GM19438 (cell line): ENCODE data around the gene MBD3.
"Not testable (repeated sequence)": the region's sequence is repeated elsewhere in the genome, so short reads cannot be mapped to it uniquely, and the experiment has no call there.

Experiments
- ATAC-seq: cut with Tn5 transposase; IDR thresholded peaks from one replicate; pipeline ENCODE4 v1.9.1; 2021; ENCODE audit warnings: low read depth; ENCODE audit not compliant: unreplicated experiment

Gene MBD3, protein sequence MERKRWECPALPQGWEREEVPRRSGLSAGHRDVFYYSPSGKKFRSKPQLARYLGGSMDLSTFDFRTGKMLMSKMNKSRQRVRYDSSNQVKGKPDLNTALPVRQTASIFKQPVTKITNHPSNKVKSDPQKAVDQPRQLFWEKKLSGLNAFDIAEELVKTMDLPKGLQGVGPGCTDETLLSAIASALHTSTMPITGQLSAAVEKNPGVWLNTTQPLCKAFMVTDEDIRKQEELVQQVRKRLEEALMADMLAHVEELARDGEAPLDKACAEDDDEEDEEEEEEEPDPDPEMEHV

GRCh38 chr19:1592755-1593500 lies at the start of gene MBD3:
MBD3 (minus strand) TSS chr19:1592865; CDS start chr19:1592631, 234 bp downstream.
- peak; percentile 43 for ATAC-seq

GRCh38 chr19:1640893-1641448 lies 48.3 kb upstream of the MBD3 start:
- ATAC-seq, result not testable (repeated sequence)

GRCh38 chr19:1636325-1637236 lies 43.9 kb upstream of the MBD3 start:
- ATAC-seq, result no peak

DNA sequence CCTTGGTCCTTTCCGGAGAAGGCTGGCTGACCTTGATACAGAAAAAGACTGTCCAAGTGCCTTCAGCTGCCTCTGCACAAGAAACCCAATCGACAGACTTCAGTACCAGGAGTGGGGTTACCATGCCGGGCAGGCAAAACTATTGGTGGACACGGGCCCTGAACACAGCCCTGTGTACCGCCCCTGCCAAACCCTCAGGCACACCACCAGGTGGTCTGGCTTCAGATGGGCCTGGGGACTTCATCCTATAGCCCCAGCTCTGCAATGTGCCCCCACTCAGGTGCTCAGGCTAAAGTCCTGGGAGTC lies 42.2 kb upstream of the MBD3 start:
- no peak for ATAC-seq

- no peak for ATAC-seq
These were observed 41.7 kb upstream of the MBD3 start for GRCh38 chr19:1634242-1634937.

DNA sequence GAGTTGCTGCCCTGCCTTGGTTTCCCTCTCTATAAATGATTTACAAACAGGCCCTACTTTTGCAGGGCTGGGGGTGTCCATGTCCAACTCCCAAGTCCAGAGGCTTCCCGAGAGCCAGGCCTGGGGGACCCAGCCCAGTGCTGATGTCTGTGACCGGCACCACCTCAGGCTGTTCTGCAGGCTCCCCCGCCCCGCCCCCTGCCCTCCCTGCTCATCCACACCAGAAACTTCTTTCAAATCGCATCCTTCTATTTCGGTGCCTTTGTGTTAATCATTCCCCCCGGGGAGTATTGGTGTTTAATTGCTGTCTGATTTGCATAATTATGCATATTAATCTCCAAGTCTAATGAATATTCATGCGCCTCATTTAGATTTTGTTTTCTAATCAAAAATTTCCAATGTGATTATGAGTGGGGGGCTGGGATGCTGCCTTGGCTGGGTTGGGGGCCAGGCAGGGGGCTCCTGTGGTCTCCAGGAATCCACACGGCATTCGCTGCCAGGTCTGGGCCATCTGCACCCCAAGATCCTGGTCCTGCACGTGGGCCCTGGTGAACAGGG lies 40.7 kb upstream of the MBD3 start:
- no peak for ATAC-seq

DNA sequence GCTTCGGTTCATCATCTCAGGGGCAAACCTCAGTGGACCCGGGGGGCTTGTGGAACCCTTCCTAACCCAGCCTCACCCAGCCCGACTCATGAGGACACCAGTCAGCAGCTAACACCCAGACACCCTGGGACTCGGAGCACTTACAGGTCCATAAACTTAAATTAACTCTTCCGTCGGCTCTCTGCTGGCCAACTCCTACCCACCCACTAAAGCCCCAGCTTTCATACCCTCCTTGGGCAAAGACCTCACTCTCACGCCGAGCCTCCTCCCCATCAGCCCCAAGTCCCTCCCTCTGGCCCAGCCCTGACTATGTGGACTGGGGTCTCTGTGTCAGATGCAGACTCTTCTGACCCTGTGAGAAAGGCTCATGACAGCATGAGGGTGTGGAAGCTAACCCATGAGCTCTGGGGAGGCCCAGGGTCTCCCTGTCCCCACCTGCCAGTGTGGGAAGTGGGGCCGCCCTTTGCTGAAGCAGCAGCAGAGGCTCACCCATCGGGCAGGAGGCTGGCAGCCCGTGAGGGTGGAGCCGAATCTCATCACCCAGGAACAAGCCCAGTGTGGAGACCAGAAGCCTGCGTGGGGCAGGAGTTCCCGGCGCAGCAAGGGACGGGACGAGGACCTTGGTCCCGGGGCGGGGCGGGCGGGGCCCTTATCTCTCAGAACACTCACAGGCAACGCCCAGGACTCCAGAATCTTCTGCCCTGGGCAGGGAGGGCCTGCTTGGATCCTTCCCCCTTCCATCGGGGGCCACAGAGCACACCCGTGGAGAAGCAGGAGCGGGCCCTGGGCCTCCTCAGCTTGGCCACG lies 40.0 kb upstream of the MBD3 start:
- ATAC-seq, result no peak

- no peak for ATAC-seq
These were observed 39.0 kb upstream of the MBD3 start for GRCh38 chr19:1631557-1632100.

- ATAC-seq, result no peak
These were observed 38.1 kb upstream of the MBD3 start for GRCh38 chr19:1630811-1631210.

DNA sequence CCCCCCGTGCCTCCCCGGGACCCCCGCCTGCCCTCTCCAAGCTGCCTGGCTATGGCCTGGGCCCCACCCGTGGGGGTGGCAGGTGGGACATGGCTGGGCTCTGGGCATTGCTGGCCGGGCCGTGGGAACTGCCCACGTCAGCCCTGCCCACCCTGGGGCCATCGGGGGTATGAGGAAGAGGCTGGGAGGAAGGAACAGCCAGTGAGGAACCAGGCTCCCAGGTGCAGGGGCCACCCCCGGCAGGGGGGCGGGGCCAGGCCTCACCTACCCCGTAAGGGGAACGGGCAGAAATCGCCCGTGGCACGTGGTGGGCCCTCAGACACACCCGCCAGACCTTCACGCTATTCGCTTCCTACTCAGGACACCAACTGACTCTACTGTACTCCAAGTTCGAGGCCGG lies 37.3 kb upstream of the MBD3 start:
- ATAC-seq, result no peak

DNA sequence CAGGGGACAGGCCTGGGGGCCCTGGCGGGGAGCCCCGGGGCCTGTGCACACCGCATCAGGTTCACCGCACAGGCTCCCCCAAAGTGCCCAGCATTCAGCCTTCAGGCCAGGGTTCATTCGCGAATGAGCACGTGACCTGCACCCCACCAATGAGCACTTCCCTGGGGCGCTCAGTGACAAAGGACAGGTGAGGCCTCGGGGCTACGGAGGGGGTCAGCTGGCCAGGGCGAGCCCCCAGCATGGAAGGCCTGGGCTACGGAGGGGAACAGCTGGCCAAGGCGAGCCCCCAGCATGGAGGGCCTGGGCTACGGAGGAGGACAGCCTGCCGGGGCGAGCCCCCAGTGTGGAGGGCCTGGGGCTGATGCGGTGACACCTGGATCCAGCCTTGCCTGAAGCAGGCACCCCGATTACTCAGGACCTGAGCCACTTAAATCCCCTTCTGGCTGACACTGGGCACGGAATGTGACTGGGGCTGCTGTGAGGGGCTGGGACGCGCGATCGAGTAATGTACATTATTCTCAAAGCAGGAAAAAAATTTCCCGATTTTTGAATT lies 36.7 kb upstream of the MBD3 start:
- ATAC-seq, result no peak

DNA sequence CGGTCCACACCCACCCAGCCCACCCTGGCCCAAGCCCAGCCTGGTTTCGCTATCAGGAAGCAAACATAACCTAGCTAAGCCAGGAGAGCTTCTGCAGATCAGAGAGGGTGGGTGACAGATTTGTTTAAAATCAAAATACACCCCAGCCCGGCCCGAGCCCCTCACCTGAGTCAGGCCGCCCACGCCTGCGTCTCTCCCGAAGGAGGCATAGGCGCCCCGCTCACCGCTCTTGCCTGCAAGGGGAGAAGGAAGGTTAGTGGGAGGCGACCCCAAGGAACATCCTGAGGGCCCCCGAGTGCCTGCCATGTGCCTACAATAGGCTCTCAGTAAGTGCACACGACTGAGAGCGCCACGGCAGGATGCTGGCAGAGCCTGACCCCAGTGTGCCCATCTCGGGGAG lies 34.5 kb upstream of the MBD3 start:
- ATAC-seq, result no peak

- ATAC-seq, result no peak
These were observed 33.8 kb upstream of the MBD3 start for GRCh38 chr19:1626417-1627010.

DNA sequence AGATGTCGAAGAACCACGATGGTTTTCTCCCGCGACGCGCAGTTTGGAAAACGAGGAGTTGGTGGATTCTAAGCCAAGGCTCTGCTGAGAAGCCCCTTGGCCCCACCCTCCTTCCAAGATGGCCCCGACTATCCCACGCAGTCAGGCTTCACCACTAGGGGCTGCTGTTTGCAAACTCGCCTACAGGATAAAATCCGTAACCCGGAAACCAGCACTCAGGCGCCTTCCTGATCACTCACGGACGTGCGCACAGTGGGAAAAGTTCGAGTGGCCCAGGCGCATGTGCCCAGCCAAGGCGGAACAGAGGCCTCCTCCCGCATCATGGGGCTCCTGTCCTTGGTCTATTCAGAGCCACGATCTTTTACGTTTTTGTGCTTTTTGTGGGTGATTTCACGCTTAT lies 31.8 kb upstream of the MBD3 start:
- no peak for ATAC-seq

DNA sequence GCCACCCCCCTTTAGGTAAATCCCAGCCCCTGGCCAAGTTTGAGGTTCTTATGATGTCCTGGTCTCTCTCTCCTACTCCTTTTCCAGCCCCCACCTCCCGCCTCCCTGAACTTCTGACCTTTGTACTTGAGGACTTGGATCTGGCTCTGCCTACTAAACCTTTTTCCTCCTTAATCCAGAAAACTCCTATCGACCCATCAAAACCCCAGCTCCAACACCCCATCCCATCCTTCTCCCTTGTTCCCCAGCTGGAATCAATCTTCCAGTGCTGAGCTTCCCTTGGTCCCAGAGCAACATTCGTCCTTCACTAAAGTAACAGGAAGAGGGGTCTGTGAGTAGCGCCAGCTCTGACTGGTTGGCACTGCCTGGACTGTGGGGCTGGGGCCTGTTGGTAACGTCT lies 29.9 kb upstream of the MBD3 start:
- ATAC-seq, result no peak

DNA sequence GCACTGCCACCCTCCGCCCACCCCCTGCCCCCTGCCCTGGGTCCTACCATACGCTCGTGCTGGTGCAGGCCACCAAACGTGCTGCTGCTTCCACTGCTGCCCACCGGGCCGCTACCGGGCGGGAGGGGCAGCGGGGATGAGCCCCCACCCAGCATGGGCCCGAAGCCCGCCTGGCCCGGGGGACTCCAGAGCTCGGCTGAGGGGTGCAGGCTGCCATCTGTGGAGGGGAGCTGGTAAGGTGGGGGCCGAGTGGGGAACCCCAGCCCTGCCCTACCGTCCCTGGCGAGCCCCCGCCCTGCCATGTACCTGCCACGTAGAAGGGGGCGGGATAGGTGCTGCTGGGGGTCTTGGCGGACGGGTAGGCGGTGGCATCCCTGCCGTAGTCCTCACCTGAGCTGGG lies 29.3 kb upstream of the MBD3 start:
- no peak for ATAC-seq

DNA sequence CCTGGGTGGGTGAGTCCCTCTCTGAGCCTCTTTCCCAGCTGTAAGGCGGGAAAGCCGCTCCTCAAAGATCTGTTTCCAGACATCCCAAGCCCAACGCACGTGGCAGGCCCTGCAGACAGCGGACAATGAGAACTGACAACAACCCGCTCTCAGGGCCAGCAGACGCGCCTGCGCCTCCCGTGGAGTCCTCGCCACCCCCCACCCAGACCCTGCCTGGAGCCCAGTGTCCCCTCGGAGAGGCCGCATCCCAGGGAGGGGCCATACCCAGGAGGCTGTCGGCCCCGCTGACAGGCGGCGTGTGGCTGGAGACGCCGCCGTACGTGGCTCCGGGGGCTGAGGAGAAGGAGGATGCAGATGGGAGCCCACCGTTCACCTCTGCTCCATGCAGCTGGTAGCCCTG lies 28.9 kb upstream of the MBD3 start:
- ATAC-seq, result no peak

DNA sequence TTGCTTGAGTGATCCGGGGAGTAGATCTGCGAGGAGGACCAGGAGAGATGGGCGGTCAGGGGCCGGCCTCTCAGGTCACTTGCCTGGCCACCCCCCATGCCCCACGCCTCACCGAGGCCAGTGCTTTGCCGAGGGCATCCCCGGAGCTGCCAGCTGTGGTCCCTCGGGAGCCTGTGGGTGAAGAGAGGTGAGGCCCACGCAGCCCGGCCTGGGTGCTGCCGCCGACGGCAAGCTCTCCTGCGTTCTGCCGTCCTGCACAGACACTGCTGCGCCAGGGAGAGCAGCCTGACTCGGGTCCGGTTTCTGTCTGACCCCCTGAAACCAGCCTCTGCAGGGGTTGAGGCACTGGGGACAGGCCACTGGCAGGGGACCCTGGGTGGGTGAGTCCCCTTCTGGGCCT lies 28.4 kb upstream of the MBD3 start:
- no peak for ATAC-seq
